HG03066 (cell line): ENCODE measurements around the gene SLC27A2.
A peak's percentile ranks its signal among the peaks of the same experiment; 100 is the strongest.
"Not testable (repeated sequence)": the region's sequence is repeated elsewhere in the genome, so short reads cannot be mapped to it uniquely, and the experiment has no call there.

Source experiments
- ATAC-seq: cut with Tn5 transposase; IDR thresholded peaks from one replicate; pipeline ENCODE4 v1.9.1; 2021; ENCODE audit warnings: low read depth; ENCODE audit not compliant: unreplicated experiment

Gene SLC27A2

DNA sequence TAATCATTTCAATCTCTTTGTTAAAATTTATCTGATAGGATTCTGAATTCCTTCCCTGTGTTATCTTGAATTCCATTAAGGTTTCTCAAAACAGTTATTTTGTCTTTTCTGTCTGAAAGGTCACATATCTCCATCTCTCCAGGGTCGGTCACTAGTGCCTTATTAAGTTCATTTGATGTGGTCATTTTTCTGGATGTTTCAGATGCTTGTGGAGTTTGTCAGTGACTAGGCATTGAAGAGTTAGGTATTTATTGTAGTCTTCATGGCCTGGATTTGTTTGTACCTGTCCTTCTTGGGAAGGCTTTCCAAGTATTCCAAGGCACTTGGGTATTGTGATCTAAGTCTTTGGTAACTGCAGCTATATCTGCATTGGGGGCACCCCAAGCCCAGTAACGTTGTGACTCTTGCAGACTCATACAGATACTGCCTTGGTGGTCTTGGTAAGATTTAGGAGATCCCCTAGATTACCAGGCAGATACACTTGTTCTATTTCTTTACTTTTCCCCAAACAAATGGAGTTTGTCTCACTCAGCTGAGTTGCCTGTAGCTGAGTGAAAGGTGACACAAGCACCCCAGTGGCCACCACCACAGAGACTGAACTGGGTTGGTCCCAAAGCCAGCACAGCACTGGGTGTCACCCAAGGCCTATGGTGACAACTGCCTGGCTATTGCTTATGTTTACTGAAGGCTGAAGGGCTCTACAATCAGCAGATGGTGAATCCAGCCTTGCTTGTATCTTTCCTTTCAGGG is 18.9 kb upstream of the SLC27A2 start:
- ATAC-seq: no peak

DNA sequence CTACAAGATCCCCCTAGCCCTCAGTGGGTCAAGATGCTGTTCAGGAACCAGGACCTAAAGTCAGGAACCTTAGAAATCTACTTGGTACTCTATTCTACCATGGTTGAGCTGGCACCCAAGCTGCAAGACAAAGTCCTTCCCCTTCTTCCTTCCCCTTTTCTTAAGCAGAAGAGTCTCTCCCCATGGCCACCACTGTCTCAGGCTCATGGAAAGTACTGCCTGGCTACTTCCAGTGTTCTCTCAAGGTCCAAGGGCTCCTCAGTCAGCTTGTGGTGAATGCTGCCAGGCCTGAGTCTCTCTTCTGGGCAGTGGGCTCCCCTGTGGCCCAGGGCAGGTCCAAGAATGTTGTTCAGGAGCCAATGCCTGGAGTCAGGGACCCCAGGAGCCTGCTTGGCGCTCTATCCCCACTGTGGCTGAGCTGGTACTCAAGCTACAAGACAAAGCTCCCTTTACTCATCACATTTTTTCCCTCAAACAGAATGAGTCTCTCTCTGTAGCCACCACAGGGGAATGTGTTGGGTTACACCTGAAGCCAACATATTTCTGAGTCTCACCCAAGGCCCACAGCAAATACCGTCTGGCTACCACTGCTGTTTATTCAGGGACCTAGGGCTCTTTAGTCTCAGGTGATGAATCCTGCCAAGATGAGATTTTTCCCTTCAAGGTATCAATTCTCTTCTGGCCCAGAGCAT is 18.1 kb upstream of the SLC27A2 start:
- ATAC-seq: no peak

- ATAC-seq: no peak
Observed at GRCh38 chr15:50164458-50164857, 17.5 kb upstream of the SLC27A2 start.

- no peak for ATAC-seq
Observed at GRCh38 chr15:50166216-50166615, 15.8 kb upstream of the SLC27A2 start.

- no peak for ATAC-seq
Observed at GRCh38 chr15:50167110-50167509, 14.9 kb upstream of the SLC27A2 start.

DNA sequence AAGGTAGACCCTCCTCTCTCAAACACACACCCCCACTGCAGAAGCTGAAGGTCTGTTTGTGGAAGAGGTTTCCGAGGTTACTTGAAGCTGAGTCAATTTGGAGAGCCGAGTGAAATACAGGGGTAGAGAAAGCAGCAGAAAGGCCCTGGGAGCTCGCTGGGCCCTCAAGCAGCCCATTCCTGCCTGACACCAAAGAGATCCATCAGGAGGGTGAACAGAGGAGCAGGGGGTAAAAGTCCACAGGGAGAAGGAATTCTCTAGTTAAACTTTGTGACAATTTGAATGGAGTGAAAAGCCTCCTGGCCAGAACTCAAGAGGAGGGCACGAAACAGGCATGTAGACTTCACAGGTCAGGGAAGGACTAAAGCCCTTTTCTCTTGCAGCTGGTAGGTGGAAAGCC is 13.6 kb upstream of the SLC27A2 start:
- ATAC-seq: no peak

DNA sequence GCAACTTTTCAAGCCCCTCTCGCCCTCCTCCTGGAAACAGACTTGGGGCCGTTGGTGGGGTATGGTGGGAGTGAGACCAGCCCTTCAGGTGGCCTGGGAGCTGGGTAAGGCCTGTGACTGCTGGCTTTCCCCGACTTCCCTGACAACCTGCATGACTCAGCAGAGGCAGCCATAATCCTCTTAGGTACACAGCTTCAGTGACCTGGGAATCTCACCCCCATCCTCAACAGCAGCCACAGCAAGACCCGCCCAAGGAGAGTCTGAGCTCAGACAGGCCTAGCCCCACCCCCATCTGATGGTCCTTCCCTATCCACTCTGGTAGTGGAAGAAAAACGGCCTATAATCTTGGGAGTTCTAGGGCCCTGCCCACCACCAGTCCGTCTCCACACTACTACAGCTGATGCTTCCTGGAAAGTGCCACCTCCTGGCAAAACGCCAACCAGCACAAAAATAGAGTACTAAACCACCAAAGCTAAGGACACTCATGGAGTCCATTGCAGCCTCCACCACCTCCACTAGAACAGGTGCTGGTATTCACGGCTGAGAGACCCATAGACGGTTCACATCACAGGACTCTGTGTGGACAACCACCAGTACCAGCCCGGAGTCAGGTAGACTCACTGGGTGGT is 13.1 kb upstream of the SLC27A2 start:
- no peak for ATAC-seq

- ATAC-seq: not testable (repeated sequence)
Observed at GRCh38 chr15:50172360-50172895, 9.6 kb upstream of the SLC27A2 start.

- ATAC-seq: no peak
Observed at GRCh38 chr15:50176869-50177268, 5.1 kb upstream of the SLC27A2 start.

- ATAC-seq: no peak
Observed at GRCh38 chr15:50180091-50180490, 1.9 kb upstream of the SLC27A2 start.

DNA sequence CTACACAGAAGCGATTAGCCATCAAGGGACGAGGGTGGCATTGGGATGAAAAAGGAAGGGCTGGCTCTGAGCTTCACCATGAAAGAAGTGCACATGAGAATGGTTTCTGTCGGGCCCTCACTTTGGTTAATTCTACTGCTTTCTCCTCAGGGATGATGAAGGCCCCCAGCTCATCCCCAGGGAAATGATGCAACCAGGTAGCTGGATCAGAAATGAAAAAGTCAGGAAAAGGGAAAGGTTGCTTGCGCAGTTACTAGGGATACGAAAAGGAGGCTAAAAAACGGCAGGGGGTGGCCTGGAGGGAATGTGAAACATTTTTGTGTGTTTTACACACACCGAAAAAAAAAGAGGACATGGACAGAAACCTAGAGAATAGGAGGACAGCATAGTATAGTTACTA is 1.4 kb upstream of the SLC27A2 start:
- no peak for ATAC-seq

DNA sequence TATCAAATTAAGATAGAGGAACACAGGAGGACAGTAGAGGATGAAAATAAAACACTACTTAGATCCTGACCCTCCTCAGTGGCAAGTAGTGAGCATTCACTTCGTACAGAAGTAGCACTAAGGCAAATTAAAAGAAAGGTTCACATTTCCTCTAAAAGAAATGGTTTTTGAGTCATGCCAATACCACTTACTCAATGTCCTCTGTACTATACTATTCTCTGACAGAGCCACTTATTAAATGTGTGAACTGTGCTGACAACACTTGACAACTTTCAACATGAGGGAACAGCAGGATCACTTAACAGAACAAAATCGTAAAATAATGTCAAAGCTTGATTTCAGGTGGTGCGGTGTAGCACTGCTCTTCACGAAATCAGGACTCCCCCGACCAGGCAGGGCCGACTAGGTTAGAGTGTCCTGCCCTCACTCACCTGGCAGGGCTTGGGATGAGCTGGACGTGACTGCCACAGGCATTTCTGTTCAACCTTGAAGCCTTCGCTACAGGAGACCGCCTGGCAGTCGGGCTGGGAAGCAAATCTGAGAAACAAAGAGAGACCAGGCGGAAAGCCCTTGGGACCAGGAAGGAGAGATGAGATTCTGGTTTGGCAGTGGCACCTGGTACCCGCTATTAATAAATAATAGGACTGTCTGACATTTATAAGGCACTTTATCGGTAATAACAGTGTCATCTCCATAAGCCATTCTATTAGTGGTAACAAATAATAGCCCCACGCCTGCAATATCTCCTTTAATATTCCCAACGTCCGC is 611 bp upstream of the SLC27A2 start:
- no peak for ATAC-seq

GRCh38 chr15:50182219-50183013 is 420 bp downstream of the SLC27A2 start:
- ATAC-seq: peak; percentile 42

GRCh38 chr15:50183112-50183794 is 1.3 kb downstream of the SLC27A2 start:
- peak; percentile 51 for ATAC-seq

DNA sequence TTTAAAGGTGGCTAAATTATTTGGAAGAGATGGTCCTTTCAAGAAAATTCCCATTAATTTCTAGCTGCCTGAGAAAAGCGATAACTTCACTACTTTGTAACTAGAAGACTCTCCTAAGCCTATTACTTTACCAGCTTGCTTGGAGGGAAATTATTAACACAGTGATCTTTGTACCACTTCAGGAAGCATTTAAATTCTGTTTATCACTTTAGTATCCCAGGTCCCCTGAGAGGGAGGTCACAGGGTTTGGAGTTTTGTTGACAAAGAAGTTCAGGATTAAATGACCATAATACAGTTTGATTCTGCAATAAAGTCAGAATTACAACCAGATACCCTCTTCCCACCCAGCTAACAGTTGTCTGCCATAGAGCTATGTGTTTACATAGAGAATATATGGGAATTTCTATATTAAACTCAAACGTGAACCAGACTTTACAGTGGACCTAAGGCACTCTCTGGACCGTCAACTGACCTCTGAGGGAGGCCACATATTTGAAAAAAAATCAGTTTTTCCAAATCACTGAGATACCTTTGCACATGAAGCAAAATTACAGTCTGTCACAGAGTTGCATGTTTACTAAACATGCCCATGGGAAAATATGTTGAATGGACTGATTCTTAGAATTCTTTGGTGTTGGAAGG is 3.0 kb downstream of the SLC27A2 start:
- no peak for ATAC-seq

DNA sequence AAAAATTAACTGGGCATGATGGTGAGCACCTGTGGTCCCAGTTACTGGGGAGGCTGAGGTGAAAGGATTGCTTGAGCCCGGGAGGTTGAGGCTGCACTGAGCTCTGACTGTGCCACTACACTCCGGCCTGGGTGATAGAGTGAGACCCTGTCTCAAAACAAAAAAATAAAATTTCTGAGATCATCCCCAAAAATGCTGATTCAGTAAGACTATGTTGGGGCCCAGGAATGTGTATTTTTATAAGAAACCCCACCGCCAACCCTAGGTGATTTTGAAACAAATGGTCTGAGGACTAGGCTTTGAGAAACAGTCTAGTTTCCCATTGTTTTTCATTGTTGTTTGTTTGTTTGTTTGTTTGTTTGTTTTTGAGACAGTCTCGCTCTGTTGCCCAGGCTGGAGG is 4.1 kb downstream of the SLC27A2 start:
- no peak for ATAC-seq

- no peak for ATAC-seq
Observed at GRCh38 chr15:50186752-50187151, 4.8 kb downstream of the SLC27A2 start.

DNA sequence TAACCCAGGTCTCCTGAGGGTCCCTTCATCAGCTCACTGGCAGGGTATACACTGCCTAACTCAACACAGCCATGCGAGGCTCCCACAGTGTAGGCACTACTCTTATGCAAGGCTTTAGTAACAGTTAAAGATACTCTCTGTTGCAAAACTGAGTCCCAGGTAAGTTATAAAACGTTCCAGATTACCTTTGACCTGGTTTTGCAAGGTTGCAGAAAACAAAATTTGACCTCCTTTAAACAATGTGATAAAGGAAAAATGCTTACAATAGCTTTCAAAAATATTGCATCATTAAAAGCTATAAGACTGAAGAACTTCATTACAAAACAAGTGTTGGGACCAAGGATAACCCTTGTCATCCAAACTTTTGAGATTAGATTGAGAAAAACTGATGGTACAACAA is 5.5 kb downstream of the SLC27A2 start:
- ATAC-seq: no peak

DNA sequence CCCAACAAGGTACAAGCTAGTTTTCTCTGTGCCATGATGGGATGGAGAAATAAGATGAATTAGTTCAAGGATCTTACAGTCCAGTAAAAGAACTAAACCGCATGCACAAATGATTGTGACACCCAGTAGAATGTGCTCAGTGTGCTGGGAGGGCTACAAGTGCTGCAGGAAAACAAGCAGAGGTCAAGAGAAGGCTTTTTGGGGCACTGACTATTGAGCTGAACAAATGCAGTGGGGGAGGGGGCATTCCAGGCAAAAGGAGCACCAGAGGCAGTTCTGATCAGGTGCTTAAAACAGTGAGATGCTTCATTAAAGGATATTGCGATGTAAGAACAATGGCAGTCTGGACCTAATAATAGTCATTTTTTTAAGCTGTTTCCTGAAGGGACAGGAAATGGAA is 6.0 kb downstream of the SLC27A2 start:
- no peak for ATAC-seq
